Measurements from ENCODE around the gene EGLN1. TPM values are rescaled to one million over a fixed set of nuclear protein-coding genes. Genes with fewer than 3 reads are reported as not detected.

Gene EGLN1
- total and polyA plus RNA-seq, 2 of the 8 experiments (the other 6 are each of a cell fraction or from before 2014, with no cell fraction given): 4.0 to 6.4 TPM

GRCh38 chr1:231335663-231336602 is 86.2 kb downstream of the EGLN1 start:
- Histone ChIP-seq H3K9me3 (ENCODE audit: insufficient read depth in 2 of 2, low read depth in 1 of 2, low read length in 1 of 2) (no peaks in the 10 kb centered on the region), H3K4me1 (replicated peaks in 1 of 4; ENCODE audit: control insufficient read depth in 3 of 4, insufficient read depth in 4 of 4, low read length in 3 of 4) (peaks cover 6 to 19% (median 8%) of the 10 kb centered on the region in 4 experiments), H3K27ac (ENCODE audit: low read depth, low read length) (no peak overlapping the region), H3K27me3 (replicated peaks in 1 of 4; ENCODE audit: control insufficient read depth in 3 of 4, extremely low read depth in 1 of 4, insufficient read depth in 3 of 4, low read length in 3 of 4) (no peaks in the 10 kb centered on the region), H2BK5ac (ENCODE audit: low read depth, low read length) (no peak overlapping the region), H3K23me2 (ENCODE audit: low read depth, low read length) (peaks cover 20% of the 10 kb centered on the region), H4K91ac (replicated peaks; ENCODE audit: insufficient read length, low read length) (no peak overlapping the region), H3K9ac (replicated peaks in 1 of 4; ENCODE audit: extremely low read depth in 1 of 4, low read depth in 3 of 4, low read length in 3 of 4) (peak overlapping the region in 2 of 4 experiments; percentile 58 to 87; a peak in 3 of 7 replicates), H4K8ac (ENCODE audit: extremely low read depth, insufficient read depth, low read length) (no peak overlapping the region), H4K20me1 (replicated peaks in 1 of 2; ENCODE audit: control insufficient read depth in 1 of 2, insufficient read depth in 2 of 2, low read length in 2 of 2) (peaks cover 5% of the 10 kb centered on the region in 2 experiments), H3K36me3 (ENCODE audit: control insufficient read depth in 2 of 4, insufficient read depth in 4 of 4, low read length in 3 of 4) (0 out of 8 replicates have a peak, but pooled peaks cover 0 to 3% (median 0%) of the 10 kb centered on the region in 4 experiments), H3K14ac (ENCODE audit: insufficient read length) (no peak overlapping the region), H2BK120ac (replicated peaks; ENCODE audit: low read depth, low read length) (no peak overlapping the region), H4K5ac (ENCODE audit: insufficient read length, low read depth, low read length) (no peak overlapping the region), H2AFZ (ENCODE audit: low read length) (no peak overlapping the region), H3K56ac (replicated peaks; ENCODE audit: insufficient read length, low read depth, low read length) (no peak overlapping the region), H3K79me1 (ENCODE audit: low read depth, low read length) (peaks cover 8% of the 10 kb centered on the region; the same call in 1 of the 2 replicates), H2BK15ac (ENCODE audit: low read length) (no peak overlapping the region), H3K4me2 (ENCODE audit: insufficient read depth in 1 of 2, low read depth in 2 of 2, low read length in 2 of 2) (peak overlapping the region; percentile 93 to 98), H3K4me3 (ENCODE audit: extremely low read depth in 1 of 4, insufficient read depth in 2 of 4, low read depth in 3 of 4, low read length in 4 of 4) (peak overlapping the region; percentile 89 to 100 (median 98); a peak in 7 of 8 replicates), H3K18ac (ENCODE audit: extremely low read depth, low read length) (no peak overlapping the region), H2AK5ac (ENCODE audit: low read depth, low read length) (no peak overlapping the region), H2BK12ac (ENCODE audit: low read depth, low read length) (no peak overlapping the region), H3K4ac (replicated peaks; ENCODE audit: insufficient read length, low read depth, low read length) (no peak overlapping the region), H3K23ac (ENCODE audit: insufficient read length) (no peak overlapping the region), H2BK20ac (ENCODE audit: low read length) (no peak overlapping the region), H3K79me2 (ENCODE audit: control insufficient read depth in 1 of 2, insufficient read depth in 2 of 2, low read length in 2 of 2) (peaks cover 13 to 62% of the 10 kb centered on the region in 2 experiments)
- POLR2A ChIA-PET (ENCODE audit: partially characterized antibody): interaction anchor here (0.6 to 2.0 kb wide), 3 partner anchors 8 to 561 kb away, joined by 3 to 7 read pairs (median 5); no protein-coding TSS in a partner anchor
- 89% methylated on average over 21 of the region's 21 CpGs; no CpG with 5 or more reads in 1 of the 2 experiments for WGBS, 2 experiments (ENCODE audit: extremely low coverage in 1 of 2, insufficient coverage in 1 of 2, insufficient read length in 1 of 2, insufficient replicate concordance in 2 of 2, low coverage in 1 of 2, low lambda C conversion rate in 2 of 2, missing lambda C conversion rate in 1 of 2)
- FAIRE-seq: no peak
- DNase-seq (ENCODE audit: low read depth in 1 of 2, low spot score in 2 of 2): no peak
- CTCF ChIA-PET (ENCODE audit: partially characterized antibody): interaction anchor here (1.0 to 1.7 kb wide), 5 partner anchors 11 to 256 kb away, joined by 3 to 7 read pairs (median 3); no protein-coding TSS in a partner anchor
- no peak for TF ChIP-seq TCF12 (IDR thresholded peaks at IDR 0.05; ENCODE audit: low read depth, low read length)
- no peak for TF ChIP-seq KDM4A (IDR thresholded peaks at IDR 0.05; ENCODE audit: low read depth, low read length, severe bottlenecking)
- no peak for TF ChIP-seq CBX5 (IDR thresholded peaks at IDR 0.05; ENCODE audit: low read depth, low read length)
- TF ChIP-seq CEBPB (IDR thresholded peaks at IDR 0.05; ENCODE audit: low read depth, low read length): peak; percentile 21; the same call in 1 of the 2 replicates

All from H1 (cell line).